HG02884 (cell line): ENCODE measurements around the gene APC2.

ENCODE experiments used
- ATAC-seq: cut with Tn5 transposase; IDR thresholded peaks from one replicate; pipeline ENCODE4 v1.9.1; 2021; ENCODE audit warnings: mild to moderate bottlenecking, moderate library complexity; ENCODE audit not compliant: unreplicated experiment

The APC2 gene

DNA sequence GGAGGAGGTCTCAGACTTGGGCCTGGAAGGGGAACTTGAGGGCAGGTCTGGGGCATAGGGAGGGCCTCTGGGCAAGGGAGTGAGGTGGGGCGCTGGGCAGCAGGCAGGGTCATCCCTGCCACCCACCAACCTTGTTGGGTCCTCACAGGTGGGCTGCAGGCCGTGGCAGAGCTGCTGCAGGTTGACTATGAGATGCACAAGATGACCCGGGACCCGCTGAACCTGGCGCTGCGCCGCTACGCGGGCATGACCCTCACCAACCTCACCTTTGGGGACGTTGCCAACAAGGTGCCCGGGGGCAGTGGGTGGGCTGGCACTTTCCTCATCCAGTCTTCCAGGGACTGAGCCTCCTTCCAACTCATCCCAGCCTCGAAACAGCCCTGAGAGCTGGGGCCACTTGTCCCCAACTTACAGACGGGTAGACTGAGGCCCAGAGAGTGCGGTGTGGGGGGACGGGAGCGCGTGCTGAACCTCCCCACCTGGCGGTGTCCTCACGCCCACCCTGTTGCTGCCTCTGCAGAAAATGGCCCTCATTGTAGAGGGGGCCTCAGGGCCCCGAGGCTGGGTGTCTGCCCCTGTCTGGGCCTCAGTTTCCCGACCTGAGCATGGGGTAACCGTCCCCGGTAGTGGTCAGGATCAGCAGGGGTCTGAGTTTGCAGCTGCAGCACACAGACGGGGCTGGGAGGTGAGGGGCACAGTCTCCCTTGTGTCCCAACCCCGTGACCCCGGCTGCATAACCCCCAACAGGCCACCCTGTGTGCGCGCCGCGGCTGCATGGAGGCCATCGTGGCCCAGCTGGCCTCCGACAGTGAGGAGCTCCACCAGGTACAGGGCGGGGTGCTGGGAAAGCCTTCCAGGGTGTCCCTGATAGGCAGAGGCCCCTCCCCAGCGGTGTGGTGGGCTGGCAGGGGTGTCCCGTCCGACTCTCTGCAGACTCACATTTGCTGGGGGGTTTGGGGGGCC, 10.4 kb downstream of the APC2 start:
- no peak for ATAC-seq

DNA sequence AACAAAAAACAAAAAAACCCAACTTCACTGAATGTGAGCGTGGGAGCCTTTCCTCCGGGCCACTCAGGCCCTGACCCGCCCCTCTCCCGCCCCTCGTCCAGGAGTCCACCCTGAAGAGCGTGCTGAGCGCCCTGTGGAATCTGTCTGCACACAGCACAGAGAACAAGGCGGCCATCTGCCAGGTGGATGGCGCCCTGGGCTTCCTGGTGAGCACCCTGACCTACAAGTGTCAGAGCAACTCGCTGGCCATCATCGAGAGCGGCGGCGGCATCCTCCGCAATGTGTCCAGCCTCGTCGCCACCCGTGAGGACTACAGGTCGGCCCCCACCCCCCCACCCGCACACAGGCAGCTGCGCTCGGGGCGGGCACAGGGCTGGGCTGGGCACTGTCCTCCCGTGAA, 11.9 kb downstream of the APC2 start:
- no peak for ATAC-seq

DNA sequence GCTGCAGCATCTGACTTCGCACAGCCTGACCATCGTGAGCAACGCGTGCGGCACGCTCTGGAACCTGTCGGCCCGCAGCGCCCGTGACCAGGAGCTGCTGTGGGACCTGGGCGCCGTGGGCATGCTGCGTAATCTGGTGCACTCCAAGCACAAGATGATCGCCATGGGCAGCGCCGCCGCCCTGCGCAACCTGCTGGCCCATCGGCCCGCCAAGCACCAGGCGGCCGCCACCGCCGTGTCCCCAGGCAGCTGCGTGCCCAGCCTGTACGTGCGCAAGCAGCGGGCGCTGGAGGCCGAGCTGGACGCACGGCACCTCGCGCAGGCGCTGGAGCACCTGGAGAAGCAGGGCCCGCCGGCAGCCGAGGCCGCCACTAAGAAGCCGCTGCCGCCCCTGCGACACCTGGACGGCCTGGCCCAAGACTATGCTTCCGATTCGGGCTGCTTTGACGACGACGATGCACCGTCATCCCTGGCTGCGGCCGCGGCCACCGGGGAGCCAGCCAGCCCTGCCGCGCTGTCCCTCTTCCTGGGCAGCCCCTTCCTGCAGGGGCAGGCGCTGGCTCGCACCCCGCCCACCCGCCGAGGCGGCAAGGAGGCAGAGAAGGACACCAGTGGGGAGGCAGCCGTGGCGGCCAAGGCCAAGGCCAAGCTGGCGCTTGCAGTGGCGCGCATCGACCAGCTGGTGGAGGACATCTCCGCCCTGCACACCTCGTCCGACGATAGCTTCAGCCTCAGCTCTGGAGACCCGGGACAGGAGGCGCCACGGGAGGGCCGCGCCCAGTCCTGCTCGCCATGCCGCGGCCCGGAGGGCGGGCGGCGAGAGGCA, 15.5 kb downstream of the APC2 start:
- no peak for ATAC-seq

GRCh38 chr19:1466018-1466460, 16.1 kb downstream of the APC2 start:
- no peak for ATAC-seq

DNA sequence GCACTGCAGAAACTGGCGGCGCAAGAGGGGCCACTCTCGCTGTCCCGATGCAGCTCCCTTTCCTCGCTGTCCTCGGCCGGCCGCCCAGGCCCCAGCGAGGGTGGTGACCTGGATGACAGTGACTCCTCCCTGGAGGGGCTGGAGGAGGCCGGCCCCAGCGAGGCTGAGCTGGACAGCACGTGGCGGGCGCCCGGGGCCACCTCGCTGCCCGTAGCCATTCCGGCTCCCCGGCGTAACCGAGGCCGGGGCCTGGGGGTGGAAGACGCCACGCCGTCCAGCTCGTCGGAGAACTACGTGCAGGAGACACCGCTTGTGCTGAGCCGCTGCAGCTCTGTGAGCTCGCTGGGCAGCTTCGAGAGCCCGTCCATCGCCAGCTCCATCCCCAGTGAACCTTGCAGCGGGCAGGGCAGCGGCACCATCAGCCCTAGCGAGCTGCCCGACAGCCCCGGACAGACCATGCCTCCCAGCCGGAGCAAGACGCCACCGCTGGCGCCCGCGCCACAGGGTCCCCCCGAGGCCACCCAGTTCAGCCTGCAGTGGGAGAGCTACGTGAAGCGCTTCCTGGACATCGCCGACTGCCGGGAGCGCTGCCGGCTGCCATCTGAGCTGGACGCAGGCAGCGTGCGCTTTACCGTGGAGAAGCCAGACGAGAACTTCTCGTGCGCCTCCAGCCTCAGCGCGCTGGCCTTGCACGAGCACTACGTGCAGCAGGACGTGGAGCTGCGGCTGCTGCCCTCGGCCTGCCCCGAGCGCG, 16.7 kb downstream of the APC2 start:
- no peak for ATAC-seq

- no peak for ATAC-seq
Observed at GRCh38 chr19:1467215-1467489, 17.2 kb downstream of the APC2 start.

DNA sequence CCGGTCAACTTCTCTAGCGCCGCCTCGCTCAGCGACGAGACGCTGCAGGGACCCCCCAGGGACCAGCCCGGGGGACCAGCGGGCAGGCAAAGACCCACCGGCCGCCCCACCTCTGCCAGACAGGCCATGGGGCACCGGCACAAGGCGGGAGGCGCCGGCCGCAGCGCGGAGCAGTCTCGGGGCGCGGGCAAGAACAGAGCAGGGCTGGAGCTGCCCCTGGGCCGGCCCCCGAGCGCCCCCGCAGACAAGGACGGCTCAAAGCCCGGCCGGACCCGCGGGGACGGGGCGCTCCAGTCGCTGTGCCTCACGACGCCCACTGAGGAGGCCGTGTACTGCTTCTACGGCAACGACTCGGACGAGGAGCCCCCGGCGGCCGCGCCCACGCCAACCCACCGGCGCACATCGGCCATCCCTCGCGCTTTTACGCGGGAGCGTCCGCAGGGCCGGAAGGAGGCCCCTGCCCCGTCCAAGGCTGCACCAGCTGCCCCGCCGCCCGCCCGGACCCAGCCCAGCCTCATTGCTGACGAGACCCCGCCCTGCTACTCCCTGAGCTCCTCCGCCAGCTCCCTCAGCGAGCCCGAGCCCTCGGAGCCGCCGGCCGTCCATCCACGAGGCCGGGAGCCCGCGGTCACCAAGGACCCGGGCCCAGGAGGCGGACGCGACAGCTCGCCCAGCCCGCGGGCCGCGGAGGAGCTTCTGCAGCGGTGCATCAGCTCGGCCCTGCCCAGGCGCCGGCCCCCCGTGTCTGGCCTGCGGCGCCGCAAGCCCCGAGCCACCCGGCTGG, 17.8 kb downstream of the APC2 start:
- no peak for ATAC-seq

DNA sequence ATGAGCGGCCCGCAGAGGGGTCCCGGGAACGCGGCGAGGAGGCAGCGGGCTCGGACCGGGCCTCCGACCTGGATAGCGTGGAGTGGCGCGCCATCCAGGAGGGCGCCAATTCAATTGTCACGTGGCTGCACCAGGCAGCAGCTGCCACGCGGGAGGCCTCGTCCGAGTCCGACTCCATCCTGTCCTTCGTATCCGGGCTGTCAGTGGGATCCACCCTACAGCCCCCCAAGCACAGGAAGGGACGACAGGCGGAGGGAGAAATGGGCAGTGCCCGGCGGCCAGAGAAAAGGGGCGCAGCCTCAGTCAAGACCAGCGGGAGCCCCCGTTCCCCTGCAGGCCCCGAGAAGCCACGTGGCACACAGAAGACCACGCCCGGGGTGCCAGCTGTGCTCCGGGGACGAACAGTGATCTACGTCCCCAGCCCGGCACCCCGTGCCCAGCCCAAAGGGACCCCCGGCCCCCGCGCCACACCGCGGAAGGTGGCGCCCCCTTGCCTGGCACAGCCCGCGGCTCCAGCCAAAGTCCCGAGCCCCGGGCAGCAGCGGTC, 18.4 kb downstream of the APC2 start:
- no peak for ATAC-seq

- no peak for ATAC-seq
Observed at GRCh38 chr19:1468821-1469254, 18.9 kb downstream of the APC2 start.

- no peak for ATAC-seq
Observed at GRCh38 chr19:1469255-1470054, 19.5 kb downstream of the APC2 start.

DNA sequence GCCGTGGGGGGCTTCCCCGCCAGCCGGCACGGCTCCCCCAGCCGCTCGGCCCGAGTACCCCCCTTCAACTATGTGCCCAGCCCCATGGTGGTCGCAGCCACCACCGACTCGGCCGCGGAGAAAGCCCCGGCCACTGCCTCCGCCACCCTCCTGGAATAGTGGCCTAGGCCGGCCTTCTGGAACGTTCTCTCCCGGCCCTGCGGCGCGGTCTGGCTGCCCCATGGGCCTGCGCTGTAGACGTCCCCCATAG, 20.1 kb downstream of the APC2 start:
- no peak for ATAC-seq

- ATAC-seq: no peak
Observed at GRCh38 chr19:1470305-1471009, 20.5 kb downstream of the APC2 start.

- no peak for ATAC-seq
Observed at GRCh38 chr19:1471010-1471514, 21.1 kb downstream of the APC2 start.

DNA sequence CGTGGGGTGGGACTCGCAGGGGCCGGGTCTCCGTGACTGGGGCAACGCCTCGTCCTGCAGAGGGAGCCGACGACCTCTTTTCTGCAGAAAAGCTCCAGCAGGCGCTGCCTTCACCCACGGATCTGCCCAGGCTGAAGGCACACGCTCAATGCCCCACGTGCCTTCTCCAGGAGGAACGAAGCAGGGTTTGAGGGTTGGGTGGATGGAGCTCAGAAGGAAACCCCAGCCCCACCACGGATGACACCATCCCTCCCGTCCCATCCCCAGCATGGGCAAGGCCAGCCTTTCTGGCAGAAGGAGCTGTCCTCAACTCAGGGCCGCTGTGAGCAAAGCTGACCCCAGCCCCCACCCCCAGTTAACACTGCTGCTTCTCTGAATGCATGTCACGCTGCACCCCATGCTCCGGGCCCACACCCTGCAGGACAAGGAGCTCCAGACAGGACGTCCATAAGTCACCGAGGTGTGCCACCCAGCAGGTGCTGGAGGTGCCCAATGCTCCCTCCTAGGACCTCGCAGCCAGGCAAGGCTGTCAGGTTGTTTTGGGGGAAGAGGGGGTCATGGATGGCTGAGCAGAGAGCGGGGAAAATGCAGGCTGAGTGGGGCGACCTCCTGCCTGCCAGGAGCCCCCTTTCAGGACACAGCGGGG, 21.7 kb downstream of the APC2 start:
- no peak for ATAC-seq

GRCh38 chr19:1472231-1473084, 22.5 kb downstream of the APC2 start:
- no peak for ATAC-seq

DNA sequence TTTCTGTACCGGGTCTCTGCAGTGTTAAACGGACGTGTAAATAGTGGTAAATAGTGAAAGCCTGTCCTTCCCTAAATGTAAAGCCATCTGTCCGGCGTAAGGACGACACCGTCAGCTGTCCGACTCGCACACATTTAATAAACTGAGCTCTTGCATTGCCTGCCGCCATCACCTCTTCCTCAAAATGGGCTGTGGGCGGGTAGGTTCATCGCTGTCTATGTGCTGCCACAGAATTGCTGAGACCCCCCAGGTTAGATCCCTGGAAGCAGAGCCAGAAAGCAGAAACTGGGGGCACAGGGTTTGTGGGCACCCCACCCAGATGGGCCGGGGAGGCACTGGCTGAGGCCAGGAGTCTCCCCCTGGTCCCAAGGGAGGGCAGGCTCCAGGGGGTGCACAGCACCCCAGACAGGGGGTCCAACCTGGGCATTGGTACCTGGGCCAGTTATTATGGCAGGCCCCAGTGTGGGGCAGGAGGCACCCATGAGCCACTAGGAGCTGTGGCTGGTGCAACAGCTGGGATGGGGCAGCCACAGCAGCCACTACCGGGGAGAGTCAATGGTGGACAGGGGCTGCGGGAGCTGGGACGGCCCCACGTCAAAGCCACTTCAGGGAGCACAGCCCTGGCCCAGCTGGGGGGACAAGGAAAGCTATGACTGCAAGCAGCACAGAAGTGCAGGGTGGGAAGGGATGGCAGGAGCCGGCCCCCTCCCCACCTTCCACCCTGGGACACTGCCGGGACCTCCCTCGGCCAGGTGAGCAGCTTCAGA, 23.3 kb downstream of the APC2 start:
- no peak for ATAC-seq
